Measurements from ENCODE around the gene TECR.

DNA sequence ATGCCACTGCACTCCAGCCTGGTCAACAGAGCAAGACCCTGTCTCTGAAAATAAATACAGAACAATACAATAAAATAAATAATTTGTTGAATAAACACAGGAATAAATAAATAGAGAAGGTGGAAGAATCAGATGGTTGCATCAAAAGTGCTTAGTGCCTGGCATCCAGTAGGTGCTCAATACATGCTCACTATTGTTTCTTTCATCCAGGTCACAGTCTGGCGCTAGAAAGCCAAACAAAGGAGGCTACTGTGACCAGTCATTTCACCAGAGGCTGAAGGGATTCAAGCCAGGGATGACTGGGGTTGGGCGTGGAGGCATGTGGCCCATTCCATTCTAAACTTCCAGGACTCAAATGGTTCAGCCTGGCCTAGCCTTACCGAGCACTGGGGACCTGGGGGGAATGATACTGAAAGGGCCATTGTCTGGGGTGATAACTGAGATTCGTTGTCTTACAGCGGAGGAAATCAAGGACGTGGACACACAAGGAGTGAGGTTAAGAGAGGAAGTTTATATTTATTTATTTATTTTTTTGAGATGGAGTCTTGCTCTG is 46.1 kb downstream of the TECR start:
- no peak for TF ChIP-seq POLR2A (IDR thresholded peaks at IDR 0.05; ENCODE audit: low read length)
- no peak for TF ChIP-seq GATA1 (IDR thresholded peaks at IDR 0.05; ENCODE audit: low read depth, low read length)

Measured in erythroblast (primary cell).